SKM-1 (cell line): ENCODE results near the gene RNF135.
"Not testable (repeated sequence)": the region's sequence is repeated elsewhere in the genome, so short reads cannot be mapped to it uniquely, and the experiment has no call there.

Experiments used
- DNase-seq: peaks from one replicate; lab custom pipeline; 2025; ENCODE audit not compliant: unreplicated experiment; lab: John Stamatoyannopoulos, UW

RNF135 gene

DNA sequence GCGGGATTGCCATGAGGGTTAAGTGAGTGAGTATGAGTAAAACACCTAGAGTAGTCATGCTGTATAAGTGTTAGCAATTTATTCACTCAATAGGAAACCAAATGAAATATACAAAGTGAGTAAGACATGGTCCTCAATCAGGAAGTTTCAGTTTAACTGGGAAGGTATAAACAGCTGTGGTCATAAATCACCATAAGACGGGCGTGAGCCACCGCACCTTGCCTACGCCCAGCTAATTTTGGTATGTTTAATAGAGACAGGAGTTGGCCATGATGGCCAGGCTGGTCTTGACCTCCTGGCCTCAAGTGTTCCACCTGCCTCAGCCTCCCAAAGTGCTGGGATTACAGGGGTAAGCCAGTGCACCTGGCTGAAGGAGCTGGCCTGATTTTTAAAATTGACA lies 27.0 kb downstream of the RNF135 start:
- no peak for DNase-seq

DNA sequence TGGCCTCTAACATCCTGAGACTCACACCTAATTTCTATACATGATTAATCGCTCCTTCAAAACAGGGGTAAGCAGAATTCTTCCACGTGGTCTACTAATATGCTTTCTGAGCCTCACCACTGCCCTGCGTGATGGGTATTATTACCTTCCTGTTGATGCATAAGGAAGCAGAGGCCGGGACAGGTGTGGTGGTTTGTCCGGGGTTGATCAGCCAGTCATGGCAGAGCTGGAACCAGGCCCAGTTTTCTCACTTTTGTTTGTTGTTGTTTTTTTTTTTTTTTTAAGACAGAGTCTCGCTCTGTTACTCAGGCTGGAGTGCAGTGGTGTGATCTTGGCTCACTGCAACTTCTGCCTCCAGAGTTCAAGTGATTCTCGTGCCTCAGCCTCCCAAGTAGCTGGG lies 31.2 kb downstream of the RNF135 start:
- DNase-seq, result no peak

DNA sequence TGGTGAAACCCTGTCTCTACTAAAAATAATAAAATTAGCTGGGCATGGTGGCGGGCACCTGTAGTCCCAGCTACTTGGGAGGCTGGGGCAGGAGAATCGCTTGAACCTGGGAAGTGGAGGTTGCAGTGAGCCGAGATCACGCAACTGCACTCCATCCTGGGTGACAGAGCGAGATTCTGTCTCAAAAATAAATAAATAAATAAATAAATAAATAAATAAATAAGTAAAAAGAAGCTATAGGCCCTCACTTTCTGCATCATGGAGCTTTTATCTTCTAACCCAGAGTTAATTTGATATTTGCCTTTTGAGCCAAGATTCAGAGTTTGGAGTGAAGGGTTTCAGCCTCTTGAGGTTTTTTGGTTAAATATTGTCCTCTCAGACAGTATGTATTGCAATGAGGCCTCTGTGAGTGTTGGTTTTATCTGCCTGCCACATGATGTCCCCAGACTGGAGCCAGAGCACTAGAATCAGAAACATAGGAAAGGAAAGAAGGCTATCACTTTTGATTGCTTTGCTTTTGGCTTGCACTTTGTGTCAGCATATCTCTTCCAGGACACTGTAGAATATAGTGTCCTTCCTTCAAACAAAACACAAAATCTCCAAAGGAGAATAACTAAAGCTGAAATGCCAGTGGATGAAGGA lies 32.5 kb downstream of the RNF135 start:
- no peak for DNase-seq

DNA sequence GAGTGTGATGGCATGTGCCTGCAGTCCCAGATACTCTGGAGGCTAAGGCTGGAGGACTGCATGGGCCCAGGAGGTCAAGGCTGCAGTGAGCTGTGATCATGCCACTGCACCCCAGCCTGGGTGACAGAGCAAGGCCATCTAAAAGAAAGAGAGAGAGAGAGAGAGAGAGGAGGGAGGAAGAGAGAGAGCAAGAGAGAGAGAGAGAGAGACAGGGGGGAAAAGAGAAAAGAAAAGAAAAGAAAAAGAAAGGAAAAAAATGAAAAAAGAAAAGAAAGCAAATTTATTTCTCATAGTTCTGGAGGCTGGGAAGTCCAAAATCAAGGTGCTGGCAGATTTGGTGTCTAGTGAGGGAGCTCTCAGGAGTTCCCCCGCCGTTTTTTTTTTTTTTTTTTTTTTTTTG lies 33.3 kb downstream of the RNF135 start:
- no peak for DNase-seq

DNA sequence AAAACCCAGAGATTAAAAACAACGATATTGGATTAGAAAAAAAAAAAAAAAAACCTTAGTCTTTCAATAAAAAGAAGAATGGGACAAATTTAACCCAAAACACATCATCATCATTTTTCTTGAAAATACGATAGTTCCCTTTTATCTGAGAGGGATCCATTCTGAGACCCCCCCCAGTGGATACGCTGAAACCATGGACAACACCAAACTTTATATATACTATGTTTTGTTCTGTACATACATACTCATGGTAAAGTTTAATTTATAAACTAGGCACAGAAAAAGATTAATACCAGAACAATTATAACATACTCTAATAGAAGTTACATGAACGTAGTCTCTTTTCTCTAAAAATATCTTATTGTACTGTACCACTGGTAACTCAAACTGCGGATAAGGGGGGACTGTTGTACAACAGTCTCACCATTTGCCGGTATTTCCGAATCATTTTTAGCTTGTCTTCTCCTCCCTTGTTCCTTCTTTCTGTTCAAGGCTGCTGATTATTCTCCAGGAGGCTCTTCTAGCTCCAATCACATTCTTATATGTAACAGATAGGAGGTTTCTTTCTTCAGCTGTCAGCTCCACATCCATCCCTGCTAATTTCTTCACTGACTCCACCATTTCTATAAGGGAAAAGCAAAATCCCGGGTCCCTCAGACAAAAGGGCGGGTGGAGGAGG lies 37.0 kb downstream of the RNF135 start:
- DNase-seq, result no peak

DNA sequence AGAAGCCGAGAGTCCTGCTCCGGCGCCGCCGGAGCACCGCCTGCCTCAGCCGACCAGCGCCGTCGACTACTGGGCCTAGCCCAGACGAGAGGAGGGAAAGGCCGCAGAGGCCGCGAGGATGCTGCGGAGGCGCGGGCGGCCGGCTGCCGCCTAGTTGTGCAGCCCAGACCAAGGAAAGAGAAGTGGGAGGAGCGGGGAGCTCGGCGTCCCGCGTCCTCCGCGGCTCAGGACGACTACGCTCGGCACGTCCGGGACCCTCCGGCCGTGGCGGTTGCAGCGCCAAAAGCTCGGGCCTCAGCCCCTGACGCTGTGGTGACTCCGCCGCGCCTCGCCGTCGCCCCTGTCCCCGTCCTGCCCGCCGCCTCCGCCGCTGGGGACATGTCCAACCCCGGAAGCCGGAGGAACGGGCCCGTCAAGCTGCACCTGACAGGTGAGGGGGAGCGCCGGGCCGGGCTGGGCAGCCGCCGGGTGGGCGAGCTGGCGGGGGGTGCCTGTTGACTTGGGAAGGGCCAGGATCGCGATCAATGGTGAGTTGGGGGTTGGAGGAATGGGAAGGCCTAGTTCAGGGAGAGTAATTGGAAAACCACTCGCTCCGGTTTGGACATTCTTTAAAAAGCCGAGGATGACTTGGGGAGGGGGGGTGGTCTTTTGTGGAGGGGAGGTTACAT lies 37.7 kb downstream of the RNF135 start:
- DNase-seq, result peak; percentile 45

DNA sequence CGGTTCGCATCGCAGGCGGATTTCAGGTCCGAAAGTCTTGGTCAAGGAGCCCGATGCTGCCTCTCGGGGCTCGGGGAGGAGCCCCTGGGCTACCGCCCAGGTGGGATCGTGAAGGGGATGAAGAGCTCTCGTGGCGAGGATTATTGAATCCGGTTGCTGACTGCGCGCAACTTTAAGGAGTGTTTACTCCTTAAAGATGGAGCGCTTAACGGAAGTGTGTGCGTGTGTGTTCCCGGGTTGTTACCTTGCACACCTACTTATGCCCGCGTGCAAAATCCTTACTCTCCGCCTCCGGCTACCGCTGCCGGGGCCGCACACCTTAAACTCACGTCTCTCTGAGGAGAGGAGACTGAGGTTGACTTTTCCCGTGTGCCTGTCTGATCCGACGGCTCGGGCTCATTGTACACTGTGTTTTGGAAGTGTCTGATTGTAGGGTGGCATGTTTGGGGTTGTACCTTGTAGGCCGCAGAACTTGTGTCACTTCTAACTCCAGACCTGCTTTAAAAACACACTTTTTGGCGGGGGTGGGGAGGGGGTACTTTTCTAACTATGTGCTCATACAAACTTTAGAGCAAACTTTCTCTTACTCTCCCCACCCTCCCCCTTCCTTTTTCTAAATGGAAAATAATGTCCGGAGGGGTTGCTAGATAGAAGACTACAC lies 38.3 kb downstream of the RNF135 start:
- DNase-seq, result not testable (repeated sequence)

DNA sequence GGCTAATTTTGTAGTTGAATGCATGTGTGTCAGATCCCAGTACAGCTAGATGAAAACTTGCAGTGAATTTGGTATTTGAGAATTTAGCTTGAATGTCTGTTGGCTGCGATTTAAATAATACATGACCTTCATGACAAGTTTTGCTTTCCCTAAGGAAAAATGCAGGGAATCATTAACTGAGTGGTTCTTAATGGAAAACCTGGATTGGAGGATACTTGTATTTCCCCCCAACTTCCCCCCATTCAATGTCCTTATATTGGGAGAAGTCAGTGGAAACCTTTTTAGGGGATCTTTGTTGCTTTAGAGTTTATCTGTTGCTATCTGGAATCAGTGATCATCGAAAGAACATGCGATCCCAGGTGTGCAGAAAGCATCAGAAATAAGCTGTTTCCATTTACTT lies 39.2 kb downstream of the RNF135 start:
- not testable (repeated sequence) for DNase-seq

DNA sequence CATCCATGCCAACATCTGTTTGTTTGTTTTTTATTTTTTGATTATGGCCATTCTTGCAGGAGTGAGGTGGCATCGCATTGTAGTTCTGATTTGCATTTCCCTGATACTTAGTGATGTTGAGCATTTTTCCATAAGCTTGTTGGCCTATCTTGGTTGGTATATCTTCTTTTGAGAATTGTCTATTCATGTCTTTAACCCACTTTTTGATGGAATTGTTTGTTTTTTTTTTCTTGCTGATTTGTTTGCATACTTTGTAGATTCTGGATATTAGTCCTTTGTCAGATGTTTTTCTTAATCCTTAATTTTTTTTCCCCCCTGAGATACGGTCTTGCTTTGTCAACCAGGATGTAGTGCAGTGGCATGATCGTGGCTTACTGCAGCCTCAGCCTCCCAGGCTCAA lies 43.0 kb downstream of the RNF135 start:
- DNase-seq, result no peak

DNA sequence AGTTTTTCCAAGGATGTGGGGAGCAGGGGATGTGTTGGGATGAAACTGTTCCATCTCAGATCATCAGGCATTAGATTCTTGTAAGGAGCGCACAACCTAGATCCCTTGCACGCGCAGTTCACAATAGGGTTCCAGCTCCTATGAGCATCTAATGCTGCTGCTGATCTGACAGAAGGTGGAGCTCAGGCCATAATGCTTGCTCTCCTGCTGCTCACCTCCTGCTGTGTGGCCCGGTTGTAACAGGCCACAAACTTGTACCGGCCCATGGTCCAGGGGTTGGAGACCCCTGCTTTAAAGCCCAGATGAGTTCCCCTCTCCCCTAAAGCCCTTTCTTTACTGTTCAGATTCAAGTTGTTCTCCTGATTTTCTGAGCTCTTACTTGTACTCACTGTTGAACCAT lies 44.8 kb downstream of the RNF135 start:
- DNase-seq, result no peak

DNA sequence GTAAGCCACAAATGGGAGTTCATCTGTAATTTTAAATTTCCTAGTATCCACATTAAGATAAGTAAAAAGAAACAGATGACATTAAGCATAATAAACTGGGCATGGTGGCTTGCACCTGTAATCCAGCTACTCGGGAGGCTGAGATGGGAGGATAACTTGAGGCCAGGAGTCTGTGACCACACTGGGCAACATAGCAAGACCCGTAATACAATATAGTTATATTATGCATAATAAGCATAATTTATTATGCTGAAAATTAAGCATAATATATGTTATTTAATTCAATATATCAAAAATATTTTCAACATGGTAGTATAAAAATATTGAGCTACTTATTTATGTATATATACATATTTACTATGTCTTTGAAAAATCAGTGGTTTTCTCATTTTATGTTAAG lies 48.2 kb downstream of the RNF135 start:
- no peak for DNase-seq

DNA sequence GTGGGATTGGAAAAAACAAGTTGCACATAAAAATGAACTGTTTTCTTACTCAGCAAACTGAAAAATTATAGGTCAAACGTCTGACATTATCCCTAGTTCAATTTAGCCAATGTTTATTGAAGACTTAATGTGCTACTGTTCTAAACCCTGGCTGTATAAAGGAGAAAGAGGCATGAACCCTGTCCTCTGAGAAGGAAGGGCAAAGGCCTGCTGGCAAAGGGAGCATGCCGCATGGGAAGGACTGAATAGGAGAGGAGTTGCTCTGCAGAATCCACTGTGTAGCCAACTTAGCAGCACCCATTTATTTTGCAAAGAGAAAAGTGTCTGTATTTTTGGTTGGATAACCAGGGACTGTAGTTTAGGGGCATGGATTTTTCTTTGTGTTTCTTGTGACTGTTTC lies 52.3 kb downstream of the RNF135 start:
- not testable (repeated sequence) for DNase-seq

DNA sequence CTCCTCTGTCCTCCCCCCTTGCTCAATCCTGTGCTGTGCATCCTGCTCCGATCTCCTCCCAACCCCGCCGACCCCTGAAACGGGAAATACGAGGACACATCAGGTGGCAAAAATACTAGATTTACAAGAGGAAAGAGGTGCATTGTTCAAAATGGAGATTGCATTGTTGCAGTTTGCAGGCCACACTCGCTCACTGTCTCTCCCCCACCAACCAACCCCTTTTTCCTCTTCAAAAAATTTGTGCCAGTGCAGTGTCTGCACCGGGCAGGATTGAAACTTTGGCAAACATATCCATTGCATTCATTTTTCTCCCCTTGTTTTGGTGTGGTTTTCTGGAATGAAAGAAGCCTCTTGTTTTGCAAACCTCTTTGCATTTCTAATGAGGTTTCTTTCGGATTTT lies 61.0 kb downstream of the RNF135 start:
- no peak for DNase-seq

DNA sequence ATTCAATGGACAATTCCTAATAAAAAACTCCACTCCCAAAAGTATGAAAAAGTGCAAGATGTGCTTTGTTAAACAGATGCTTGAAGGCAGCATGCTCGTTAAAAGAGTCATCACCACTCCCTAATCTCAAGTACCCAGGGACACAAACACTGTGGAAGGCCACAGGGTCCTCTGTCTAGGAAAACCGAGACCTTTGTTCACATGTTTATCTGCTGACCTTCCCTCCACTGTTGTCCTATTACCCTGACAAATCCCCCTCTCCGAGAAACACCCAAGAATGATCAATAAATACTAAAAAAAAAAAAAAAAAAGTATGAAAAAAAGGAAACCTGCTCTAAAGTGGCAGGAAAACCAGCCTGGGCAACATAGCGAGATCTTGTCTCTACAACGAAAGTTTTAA lies 64.8 kb downstream of the RNF135 start:
- DNase-seq, result not testable (repeated sequence)

DNA sequence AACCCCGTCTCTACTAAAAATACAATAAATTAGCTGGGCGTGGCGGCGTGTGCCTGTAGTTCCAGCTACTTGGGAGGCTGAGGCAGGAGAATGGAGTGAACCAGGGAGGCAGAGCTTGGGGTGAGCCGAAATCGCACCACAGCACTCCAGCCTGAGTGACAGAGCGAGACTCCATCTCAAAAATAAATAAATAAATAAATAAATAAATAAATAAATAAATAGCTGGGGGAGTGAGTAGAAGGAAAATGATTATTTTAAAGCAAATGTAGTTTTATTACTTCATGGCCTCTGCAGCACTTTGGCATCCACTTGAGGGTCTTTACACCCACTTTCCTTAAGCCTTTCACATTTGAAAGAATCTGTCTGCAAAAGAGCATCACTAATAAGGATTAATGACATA lies 70.0 kb downstream of the RNF135 start:
- DNase-seq, result not testable (repeated sequence)

DNA sequence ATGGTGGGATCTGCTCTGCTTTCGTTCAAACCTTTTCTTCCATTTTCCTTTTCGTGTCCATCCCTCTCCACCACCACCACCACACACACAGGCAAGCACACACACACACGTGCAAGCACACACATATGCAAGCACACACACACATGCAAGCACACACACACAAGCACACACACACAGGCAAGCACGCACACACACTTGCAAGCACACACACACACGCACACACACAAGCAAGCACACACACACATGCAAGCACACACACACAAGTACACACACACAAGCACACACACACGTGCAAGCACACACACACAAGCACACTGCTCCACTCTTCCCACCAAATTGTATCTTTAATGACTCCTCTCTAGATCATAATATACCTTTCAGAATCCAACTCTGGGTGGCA lies 71.5 kb downstream of the RNF135 start:
- not testable (repeated sequence) for DNase-seq

DNA sequence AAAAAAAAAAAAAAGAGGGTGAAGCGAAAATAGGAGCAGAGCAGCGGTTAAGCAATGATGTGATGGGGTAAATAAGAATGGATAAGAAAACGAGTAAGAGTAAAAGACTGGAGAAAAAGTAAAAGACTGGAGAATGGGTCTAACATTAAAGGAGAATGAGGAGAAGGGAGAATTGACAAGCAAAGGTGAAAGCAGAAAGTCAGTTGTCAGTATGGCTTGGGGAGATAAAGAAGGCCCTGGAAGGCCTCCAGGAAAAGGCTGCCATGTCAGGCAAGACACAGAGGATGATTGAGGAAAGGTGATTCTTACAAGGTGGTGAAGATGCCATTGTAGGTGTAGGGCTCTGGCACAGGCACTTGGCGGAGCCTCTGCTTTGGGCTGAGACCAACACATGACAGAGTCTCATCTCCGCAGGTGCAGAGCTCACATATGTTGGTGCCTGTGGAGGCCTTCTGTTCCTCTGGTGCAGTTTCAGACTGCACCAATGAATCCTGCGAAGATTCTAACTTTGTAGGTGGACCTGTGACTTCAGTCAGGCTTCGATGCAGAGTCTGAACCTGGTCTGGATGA lies 76.1 kb downstream of the RNF135 start:
- DNase-seq, result not testable (repeated sequence)

DNA sequence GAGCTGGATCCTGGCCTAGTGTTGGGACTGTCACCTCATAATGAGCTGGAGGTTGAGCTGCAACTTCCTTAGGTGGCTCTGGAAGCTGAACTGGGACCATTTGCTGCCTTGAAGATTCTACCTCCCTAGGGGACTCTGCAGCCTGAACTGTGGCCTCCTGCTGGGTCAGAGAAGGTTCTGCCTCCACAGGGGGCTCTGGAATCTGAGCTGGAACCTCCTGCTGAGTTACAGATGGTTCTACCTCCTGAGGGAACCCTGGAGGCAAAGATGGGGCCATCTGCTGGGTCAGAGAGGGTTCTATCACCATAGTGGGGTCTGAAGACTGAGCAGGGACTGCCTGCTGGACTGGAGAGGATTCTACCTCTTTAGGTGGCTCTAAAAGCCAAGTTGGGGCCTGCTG lies 77.3 kb downstream of the RNF135 start:
- no peak for DNase-seq

DNA sequence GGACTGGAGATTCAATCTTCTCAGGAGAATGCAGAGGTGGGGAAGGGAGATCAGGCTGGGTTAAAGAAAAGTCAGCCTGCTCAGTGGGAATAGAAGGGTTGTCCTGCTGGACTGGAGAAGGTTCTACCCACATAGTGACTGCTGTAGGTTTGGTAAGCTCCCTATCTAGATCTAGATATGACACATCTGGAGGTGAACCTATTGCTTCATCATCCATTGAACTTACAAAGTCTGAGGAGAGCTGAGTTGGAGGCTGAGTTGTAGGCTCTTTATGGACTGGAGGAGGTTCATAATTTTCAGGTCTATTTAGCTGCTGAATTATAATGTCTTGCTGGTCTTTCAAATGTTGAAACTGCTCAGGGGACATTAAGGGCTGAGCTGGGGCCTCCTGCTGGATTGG lies 77.9 kb downstream of the RNF135 start:
- no peak for DNase-seq
